ENCODE data around the gene NFIB.

NFIB gene

DNA sequence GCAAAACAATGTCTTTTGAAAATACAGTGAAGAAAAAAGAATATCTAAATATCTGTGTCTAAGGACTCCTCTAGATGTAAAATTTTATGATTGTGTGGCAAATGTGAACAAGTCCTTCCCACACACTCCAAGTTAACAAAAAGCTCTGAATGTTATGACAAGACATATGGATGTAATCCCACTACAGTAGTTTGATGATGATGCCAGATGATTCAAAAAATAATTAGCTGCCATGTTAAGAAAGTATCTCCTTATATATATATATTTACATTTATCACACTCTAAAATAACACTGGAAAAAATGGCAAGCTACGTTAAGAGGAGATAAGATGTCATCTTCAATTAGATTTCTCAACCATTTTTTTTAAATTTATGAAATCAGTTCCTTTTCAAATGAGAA lies 178.5 kb downstream of the NFIB start:
- TF ChIP-seq, protein P1, sequence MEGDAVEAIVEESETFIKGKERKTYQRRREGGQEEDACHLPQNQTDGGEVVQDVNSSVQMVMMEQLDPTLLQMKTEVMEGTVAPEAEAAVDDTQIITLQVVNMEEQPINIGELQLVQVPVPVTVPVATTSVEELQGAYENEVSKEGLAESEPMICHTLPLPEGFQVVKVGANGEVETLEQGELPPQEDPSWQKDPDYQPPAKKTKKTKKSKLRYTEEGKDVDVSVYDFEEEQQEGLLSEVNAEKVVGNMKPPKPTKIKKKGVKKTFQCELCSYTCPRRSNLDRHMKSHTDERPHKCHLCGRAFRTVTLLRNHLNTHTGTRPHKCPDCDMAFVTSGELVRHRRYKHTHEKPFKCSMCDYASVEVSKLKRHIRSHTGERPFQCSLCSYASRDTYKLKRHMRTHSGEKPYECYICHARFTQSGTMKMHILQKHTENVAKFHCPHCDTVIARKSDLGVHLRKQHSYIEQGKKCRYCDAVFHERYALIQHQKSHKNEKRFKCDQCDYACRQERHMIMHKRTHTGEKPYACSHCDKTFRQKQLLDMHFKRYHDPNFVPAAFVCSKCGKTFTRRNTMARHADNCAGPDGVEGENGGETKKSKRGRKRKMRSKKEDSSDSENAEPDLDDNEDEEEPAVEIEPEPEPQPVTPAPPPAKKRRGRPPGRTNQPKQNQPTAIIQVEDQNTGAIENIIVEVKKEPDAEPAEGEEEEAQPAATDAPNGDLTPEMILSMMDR (IDR thresholded peaks at IDR 0.05; ENCODE audit: poor library complexity, severe bottlenecking): no peak
- peaks cover 30% of the 10 kb centered on the region for H3K4me1 ChIP-seq (ENCODE audit: insufficient read depth, poor library complexity, severe bottlenecking)
- H3K4me3 ChIP-seq (ENCODE audit: severe bottlenecking): no peak overlapping the region
- DNase-seq (ENCODE audit: low spot score) (no peak), ATAC-seq (ENCODE audit: low read depth) (no peak)
- no peaks in the 10 kb centered on the region for H3K9me3 ChIP-seq (ENCODE audit: severe bottlenecking)
- no peak overlapping the region for H3K27ac ChIP-seq (ENCODE audit: poor library complexity, severe bottlenecking)
- no peaks in the 10 kb centered on the region for H3K27me3 ChIP-seq (ENCODE audit: insufficient read depth, poor library complexity, severe bottlenecking)
- peaks cover 76% of the 10 kb centered on the region for H3K36me3 ChIP-seq (ENCODE audit: low read depth)

DNA sequence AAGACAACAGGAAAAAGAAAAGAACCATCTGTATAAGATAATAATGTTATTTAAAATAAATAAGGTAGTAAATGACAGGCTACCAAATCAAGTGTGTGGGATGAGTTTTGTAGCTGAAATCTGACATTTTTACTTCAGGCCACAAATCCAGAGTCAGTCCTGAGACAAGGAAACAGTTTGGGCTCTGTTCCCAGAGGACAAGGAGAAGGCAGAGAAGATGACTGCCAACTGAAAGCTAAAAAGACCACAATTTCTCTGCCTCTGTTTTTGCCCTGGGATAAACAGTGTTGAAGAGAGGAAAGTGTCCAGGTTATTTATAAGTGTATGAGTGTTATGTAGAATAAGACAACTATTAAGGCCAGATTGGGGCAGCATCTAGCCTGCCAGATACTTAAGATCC lies 180.5 kb downstream of the NFIB start:
- Histone ChIP-seq H3K9me3 (ENCODE audit: severe bottlenecking) (no peaks in the 10 kb centered on the region), H3K27me3 (ENCODE audit: insufficient read depth, poor library complexity, severe bottlenecking) (no peaks in the 10 kb centered on the region), H3K36me3 (ENCODE audit: low read depth) (peaks cover 69% of the 10 kb centered on the region), H3K4me3 (ENCODE audit: severe bottlenecking) (no peak overlapping the region), H3K27ac (ENCODE audit: poor library complexity, severe bottlenecking) (no peak overlapping the region), H3K4me1 (ENCODE audit: insufficient read depth, poor library complexity, severe bottlenecking) (peaks cover 30% of the 10 kb centered on the region)
- ATAC-seq (ENCODE audit: low read depth) (no peak), DNase-seq (ENCODE audit: low spot score) (no peak)
- TF ChIP-seq, protein P1 (IDR thresholded peaks at IDR 0.05; ENCODE audit: poor library complexity, severe bottlenecking): no peak

DNA sequence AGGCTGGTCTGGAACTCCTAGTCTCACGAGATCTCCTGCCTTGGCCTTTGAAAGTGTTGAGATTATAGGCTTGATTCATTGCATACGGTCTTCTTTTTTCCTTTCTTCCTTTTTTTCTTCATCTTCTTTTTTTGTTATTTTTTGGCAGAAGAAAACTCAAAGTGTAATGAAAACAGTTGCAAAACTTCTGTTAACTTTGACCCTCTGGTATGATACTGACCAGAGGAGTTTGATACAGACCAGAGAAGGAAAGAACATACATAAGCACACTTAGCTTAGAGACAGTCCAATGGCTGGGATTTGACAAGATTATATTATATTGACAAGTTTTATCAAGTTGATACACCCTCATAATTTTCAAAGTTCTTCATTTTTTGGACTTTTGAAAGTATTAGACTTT lies 181.2 kb downstream of the NFIB start:
- peaks cover 68% of the 10 kb centered on the region for H3K36me3 ChIP-seq (ENCODE audit: low read depth)
- no peaks in the 10 kb centered on the region for H3K27me3 ChIP-seq (ENCODE audit: insufficient read depth, poor library complexity, severe bottlenecking)
- TF ChIP-seq, protein P1 (IDR thresholded peaks at IDR 0.05; ENCODE audit: poor library complexity, severe bottlenecking): no peak
- H3K9me3 ChIP-seq (ENCODE audit: severe bottlenecking): no peaks in the 10 kb centered on the region
- no peak for DNase-seq (ENCODE audit: low spot score)
- no peak overlapping the region for H3K27ac ChIP-seq (ENCODE audit: poor library complexity, severe bottlenecking)
- no peak for ATAC-seq (ENCODE audit: low read depth)
- peaks cover 24% of the 10 kb centered on the region for H3K4me1 ChIP-seq (ENCODE audit: insufficient read depth, poor library complexity, severe bottlenecking)
- H3K4me3 ChIP-seq (ENCODE audit: severe bottlenecking): no peak overlapping the region

DNA sequence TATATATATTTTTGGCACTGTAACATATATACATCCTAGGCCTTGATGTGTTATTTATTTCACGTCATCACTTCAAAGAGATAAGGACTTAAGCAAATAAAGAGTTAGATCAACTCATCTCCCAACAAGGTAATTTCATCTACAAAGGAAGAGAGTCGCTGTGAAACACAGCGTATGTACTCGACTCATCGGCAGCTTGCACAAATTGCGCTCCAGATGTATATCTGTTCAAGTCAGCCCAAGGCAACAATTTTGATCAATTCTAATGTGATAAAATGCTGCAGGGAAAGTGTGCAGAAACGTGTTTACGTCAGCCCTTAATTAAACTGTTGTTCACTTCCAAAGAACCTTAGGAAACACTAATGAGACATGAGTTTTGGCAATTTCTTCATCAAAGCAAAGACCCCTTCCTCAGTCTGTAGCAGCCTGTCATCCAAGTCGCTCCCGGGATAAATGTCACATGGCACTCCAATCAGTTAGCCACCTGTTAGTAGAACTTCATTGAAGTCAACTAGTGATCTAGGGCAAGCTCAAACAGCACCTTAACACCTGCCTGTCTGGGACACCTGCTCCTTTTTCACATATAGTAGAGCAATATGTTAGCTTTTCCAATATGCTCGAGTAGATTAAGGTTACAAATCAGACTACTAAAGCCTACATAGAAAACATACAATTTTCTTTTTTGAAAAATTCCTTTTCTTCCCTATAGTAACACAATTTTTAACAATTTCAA lies 182.4 kb downstream of the NFIB start:
- Histone ChIP-seq H3K36me3 (ENCODE audit: low read depth) (peaks cover 71% of the 10 kb centered on the region), H3K4me3 (ENCODE audit: severe bottlenecking) (no peak overlapping the region), H3K27me3 (ENCODE audit: insufficient read depth, poor library complexity, severe bottlenecking) (no peaks in the 10 kb centered on the region), H3K9me3 (ENCODE audit: severe bottlenecking) (no peaks in the 10 kb centered on the region), H3K27ac (ENCODE audit: poor library complexity, severe bottlenecking) (no peak overlapping the region), H3K4me1 (ENCODE audit: insufficient read depth, poor library complexity, severe bottlenecking) (peaks cover 11% of the 10 kb centered on the region)
- DNase-seq (ENCODE audit: low spot score): no peak
- TF ChIP-seq, protein P1 (IDR thresholded peaks at IDR 0.05; ENCODE audit: poor library complexity, severe bottlenecking): no peak
- no peak for ATAC-seq (ENCODE audit: low read depth)

DNA sequence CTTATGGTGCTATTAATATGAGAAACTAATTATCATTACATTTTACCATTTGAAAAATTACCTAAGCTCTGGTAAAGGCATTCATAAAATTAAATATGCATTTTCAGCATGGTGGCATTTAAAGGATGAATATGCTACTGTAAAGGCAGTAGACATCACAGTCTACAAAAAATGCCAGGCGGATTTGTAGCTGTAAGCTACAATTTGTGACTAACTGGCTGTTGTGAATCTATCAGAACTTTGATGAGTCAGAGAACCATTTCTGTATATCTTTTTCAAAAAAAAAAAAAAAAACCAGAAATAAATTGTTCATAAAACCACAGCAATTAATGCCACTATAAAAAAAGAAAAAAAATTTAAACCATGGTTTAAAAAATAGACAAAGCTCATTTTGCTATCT lies 186.3 kb downstream of the NFIB start:
- DNase-seq (ENCODE audit: low spot score): no peak
- Histone ChIP-seq H3K27me3 (ENCODE audit: insufficient read depth, poor library complexity, severe bottlenecking) (no peaks in the 10 kb centered on the region), H3K36me3 (ENCODE audit: low read depth) (peaks cover 67% of the 10 kb centered on the region), H3K4me3 (ENCODE audit: severe bottlenecking) (no peak overlapping the region), H3K9me3 (ENCODE audit: severe bottlenecking) (no peaks in the 10 kb centered on the region), H3K27ac (ENCODE audit: poor library complexity, severe bottlenecking) (no peak overlapping the region), H3K4me1 (ENCODE audit: insufficient read depth, poor library complexity, severe bottlenecking) (no peaks in the 10 kb centered on the region)
- no peak for ATAC-seq (ENCODE audit: low read depth)
- TF ChIP-seq, protein P1 (IDR thresholded peaks at IDR 0.05; ENCODE audit: poor library complexity, severe bottlenecking): no peak

Measured in RWPE2 (cell line).